HCT116 (cell line): Measurements from ENCODE around the gene LIMK2. TPM values are rescaled to one million over a fixed set of nuclear protein-coding genes. Genes with fewer than 3 reads are reported as not detected.

Experiments
- ATAC-seq: fragments of 200-7000 bp; cut with Tn5 transposase; 2 replicates; pipeline ENCODE4 v1.9.1; 2020; ENCODE audit warnings: mild to moderate bottlenecking, moderate library complexity
- BruUV-seq: library from RNA; stranded (reverse); fragments of 400-500 nt; replicated peaks from 2 replicates; lab custom pipeline; 2021; lab: Mats Ljungman, UMichigan
- CTCF ChIA-PET: fragments of 300-600 bp; sonication (Branson Sonifier 250); formaldehyde crosslinking; loops from one replicate; lab custom pipeline; 2021; ENCODE audit warnings: antibody characterized with exemption; lab: Charles Lee
- POLR2A ChIA-PET: fragments of 300-600, 350-600 bp; sonication (Branson Sonifier 250); formaldehyde crosslinking; loops from one replicate; lab custom pipeline; 2021; ENCODE audit warnings: antibody characterized with exemption; lab: Charles Lee
- RAD21 ChIA-PET, 2 experiments: fragments of 300-600 bp; sonication (Branson Sonifier 250); formaldehyde crosslinking; loops; one replicate each; lab custom pipeline; 2023; ENCODE audit warnings: low total read pairs in 2 of 2; ENCODE audit not compliant: uncharacterized antibody in 2 of 2, unreplicated experiment in 2 of 2, low non-redundant PET in 1 of 2; lab: Charles Lee
- DNase-seq: peaks from one replicate; pipeline ENCODE4 v3.0.0-alpha.2; 2010; ENCODE audit warnings: low read depth, low spot score
- H2AFZ ChIP-seq: fragments of 200-600 bp; shearing (Covaris generic), sonication (generic); 2 replicates; pipeline ENCODE4 v1.6.1; 2017; ENCODE audit warnings: low read depth, mixed run types, mixed read lengths, antibody characterized with exemption, low read length; ENCODE audit not compliant: poor library complexity, severe bottlenecking
- H3K27ac ChIP-seq: 2 replicates; pipeline ENCODE4 v1.5.1; 2012; ENCODE audit warnings: low read depth, low read length
- H3K27me3 ChIP-seq: fragments of 200-600 bp; sonication (generic); 2 replicates; pipeline ENCODE4 v1.6.1; 2016; ENCODE audit warnings: mixed run types, low read length, mixed read lengths; ENCODE audit not compliant: insufficient read depth
- H3K36me3 ChIP-seq, 2 experiments: fragments of 200-500 bp in 1 of 2; fragments of 200-600 bp in 1 of 2; sonication (Bioruptor generic) in 1 of 2; sonication (generic) in 1 of 2; 2 replicates each; pipeline versions ENCODE4 v1.5.1 to v1.6.1; 2014 to 2016; ENCODE audit warnings: low read length in 2 of 2, inconsistent platforms in 1 of 2, mixed read lengths in 1 of 2, mixed run types in 1 of 2; ENCODE audit not compliant: insufficient read depth in 2 of 2, control insufficient read depth in 1 of 2
- H3K4me1 ChIP-seq, 2 experiments: fragments of 200-600 bp in 1 of 2; sonication (generic) in 1 of 2; 2 replicates each; pipeline versions ENCODE4 v1.5.1 to v1.6.1; 2012 to 2017; ENCODE audit warnings: low read length in 2 of 2, inconsistent platforms in 1 of 2, mild to moderate bottlenecking in 1 of 2, mixed read lengths in 1 of 2, mixed run types in 1 of 2, moderate library complexity in 1 of 2; ENCODE audit not compliant: insufficient read depth in 2 of 2, control insufficient read depth in 1 of 2
- H3K4me2 ChIP-seq: fragments of 200-600 bp; sonication (generic); 2 replicates; pipeline ENCODE4 v1.6.1; 2017; ENCODE audit warnings: mixed run types, low read length, mixed read lengths
- H3K4me3 ChIP-seq, 2 experiments: fragments of 200-600 bp in 1 of 2; sonication (generic) in 1 of 2; replicated peaks in 1 of 2; 2 replicates each; pipeline ENCODE4 v1.5.1; 2011 to 2016; ENCODE audit warnings: low read length in 2 of 2, control low read depth in 1 of 2, low read depth in 1 of 2, mild to moderate bottlenecking in 1 of 2, mixed read lengths in 1 of 2, mixed run types in 1 of 2
- H3K79me2 ChIP-seq: fragments of 200-600 bp; sonication (generic); 2 replicates; pipeline ENCODE4 v1.6.1; 2017; ENCODE audit warnings: mild to moderate bottlenecking, mixed run types, low read length, moderate library complexity, mixed read lengths; ENCODE audit not compliant: insufficient read depth
- H3K9ac ChIP-seq: fragments of 200-600 bp; sonication (generic); 2 replicates; pipeline ENCODE4 v1.6.1; 2016; ENCODE audit warnings: low read length, mixed read lengths
- H3K9me2 ChIP-seq: fragments of 200-600 bp; sonication (generic), shearing (Covaris generic); 2 replicates; pipeline ENCODE4 v1.6.1; 2017; ENCODE audit warnings: mixed run types, mild to moderate bottlenecking, moderate library complexity; ENCODE audit not compliant: insufficient read depth
- H3K9me3 ChIP-seq, 2 experiments: fragments of 200-500 bp in 1 of 2; fragments of 200-600 bp in 1 of 2; sonication (Bioruptor generic) in 1 of 2; sonication (generic) in 1 of 2; 2 replicates each; pipeline ENCODE4 v1.6.1; 2014 to 2017; ENCODE audit warnings: low read length in 2 of 2, mixed read lengths in 2 of 2, inconsistent platforms in 1 of 2, low read depth in 1 of 2, mild to moderate bottlenecking in 1 of 2, mixed run types in 1 of 2, moderate library complexity in 1 of 2; ENCODE audit not compliant: control insufficient read depth in 1 of 2, insufficient read depth in 1 of 2
- H4K20me1 ChIP-seq: fragments of 200-600 bp; sonication (generic), shearing (Covaris generic); 2 replicates; pipeline ENCODE4 v1.6.1; 2017; ENCODE audit warnings: mixed run types, mild to moderate bottlenecking, moderate library complexity; ENCODE audit not compliant: insufficient read depth
- ATF3 ChIP-seq: IDR thresholded peaks from 2 replicates; pipeline ENCODE4 v1.6.1; 2012
- CBX3 ChIP-seq: IDR thresholded peaks from 2 replicates; pipeline ENCODE4 v1.6.1; 2012; ENCODE audit warnings: low read depth
- CEBPB ChIP-seq: IDR thresholded peaks from 2 replicates; pipeline ENCODE4 v1.6.1; 2012; ENCODE audit warnings: low read depth
- CTCF ChIP-seq, 3 experiments: fragments of 200-600 bp in 1 of 3; sonication (generic) in 1 of 3; IDR thresholded peaks in 2 of 3; conservative IDR thresholded peaks in 1 of 3; 2 replicates each; pipeline ENCODE4 v1.5.1; 2012 to 2017; ENCODE audit warnings: low read depth in 2 of 3, low read length in 2 of 3, antibody characterized with exemption in 1 of 3, borderline replicate concordance in 1 of 3, control low read depth in 1 of 3, mild to moderate bottlenecking in 1 of 3, mixed read lengths in 1 of 3, mixed run types in 1 of 3, moderate library complexity in 1 of 3; ENCODE audit not compliant: insufficient read depth in 1 of 3
- ELF1 ChIP-seq: IDR thresholded peaks from 2 replicates; pipeline ENCODE4 v1.6.1; 2012; ENCODE audit warnings: low read depth, borderline replicate concordance
- FOSL1 ChIP-seq: IDR thresholded peaks from 2 replicates; pipeline ENCODE4 v1.6.1; 2012; ENCODE audit warnings: low read depth
- JUND ChIP-seq: IDR thresholded peaks from 2 replicates; pipeline ENCODE4 v1.6.1; 2012
- MAX ChIP-seq: IDR thresholded peaks from 2 replicates; pipeline ENCODE4 v1.6.1; 2012
- POLR2A ChIP-seq: IDR thresholded peaks from 2 replicates; pipeline ENCODE4 v1.7.0; 2011; ENCODE audit warnings: borderline replicate concordance; ENCODE audit not compliant: insufficient read depth, insufficient read length; ENCODE audit errors: extremely low read depth
- POLR2AphosphoS5 ChIP-seq: IDR thresholded peaks from 2 replicates; pipeline ENCODE4 v1.6.1; 2011; ENCODE audit warnings: mild to moderate bottlenecking, low read depth, low read length, moderate library complexity
- RAD21 ChIP-seq: IDR thresholded peaks from 2 replicates; pipeline ENCODE4 v1.6.1; 2012; ENCODE audit warnings: low read depth, mild to moderate bottlenecking
- SIN3A ChIP-seq: IDR thresholded peaks from 2 replicates; pipeline ENCODE4 v1.6.1; 2012; ENCODE audit warnings: low read depth
- SP1 ChIP-seq: IDR thresholded peaks from 2 replicates; pipeline ENCODE4 v1.6.1; 2012; ENCODE audit warnings: low read depth
- YY1 ChIP-seq: IDR thresholded peaks from 2 replicates; pipeline ENCODE4 v1.6.1; 2011; ENCODE audit warnings: low read length, low read depth, moderate library complexity, mild to moderate bottlenecking; ENCODE audit not compliant: insufficient replicate concordance; ENCODE audit errors: extremely low read depth
- ZNF274 ChIP-seq: fragments of 200-500 bp; sonication (Bioruptor generic); IDR thresholded peaks from 2 replicates; pipeline ENCODE4 v1.6.1; 2014; ENCODE audit warnings: mild to moderate bottlenecking, low read depth, low read length, inconsistent platforms
- intact Hi-C: fragments of 100-400 bp; cut with micrococcal nuclease; formaldehyde crosslinking; loops from 2 replicates; pipeline ENCODE4 v1.10.0; 2022
- total RNA-seq: library from RNA; stranded (reverse); gene quantifications from one replicate; pipeline ENCODE4 v1.2.1, GENCODE V29; 2021; ENCODE audit not compliant: unreplicated experiment

LIMK2 gene
- total RNA-seq, 1 experiment from 2014 or later = 21.9 TPM

- DNase-seq = no peak
- no peaks in the 10 kb centered on the region for H3K9me2 ChIP-seq
- no peaks in the 10 kb centered on the region for H4K20me1 ChIP-seq
- no peaks in the 10 kb centered on the region for H3K4me1 ChIP-seq
- ATAC-seq = no peak
- H3K9me3 ChIP-seq = no peaks in the 10 kb centered on the region
- no peak overlapping the region for H2AFZ ChIP-seq
- H3K4me2 ChIP-seq = no peak overlapping the region
- H3K27ac ChIP-seq = no peak overlapping the region
- no peak overlapping the region for H3K4me3 ChIP-seq
- POLR2A ChIA-PET = no interaction called here
- BruUV-seq = no TSS peak
- CTCF ChIA-PET = interaction anchor here (3.1 to 4.0 kb wide), 2 partner anchors 21 to 166 kb away, joined by 13 to 32 read pairs; partner anchors contain the start of gene SELENOM
- TF ChIP-seq ATF3 (no peak), YY1 (no peak), RAD21 (no peak), MAX (no peak)
- intact Hi-C loops = loop anchor here (5.0 kb wide), 1 partner anchor 62 kb away; the partner anchor contains the start of gene LIMK2
- peaks cover 11% of the 10 kb centered on the region in 2 experiments; a peak in 3 of 4 replicates for H3K36me3 ChIP-seq
- no peak overlapping the region for H3K9ac ChIP-seq
- H3K27me3 ChIP-seq = no peaks in the 10 kb centered on the region
- RAD21 ChIA-PET = interaction anchor here (0.6 to 1.7 kb wide), 2 partner anchors 27 to 167 kb away, joined by 3 to 7 read pairs; partner anchors contain the start of gene SELENOM (in 1 of the 2)
- no peaks in the 10 kb centered on the region for H3K79me2 ChIP-seq
Measured at GRCh38 chr22:31274017-31274416, 61.9 kb downstream of the LIMK2 start.

GRCh38 chr22:31275018-31275417, 62.9 kb downstream of the LIMK2 start:
- Histone ChIP-seq H3K4me3 (no peak overlapping the region), H3K9me3 (no peaks in the 10 kb centered on the region), H3K9me2 (no peaks in the 10 kb centered on the region), H3K36me3 (peaks cover 9 to 11% of the 10 kb centered on the region in 2 experiments; a peak in 3 of 4 replicates)
- TF ChIP-seq YY1 (no peak), POLR2A (no peak), SP1 (no peak), FOSL1 (no peak), JUND (no peak), SIN3A (no peak), CEBPB (no peak), CTCF (IDR thresholded peaks at IDR 0.05 in 2 of 3, conservative IDR thresholded peaks at IDR 0.05 in 1 of 3; ENCODE audit: borderline replicate concordance in 1 of 3, insufficient read depth in 1 of 3, low read depth in 2 of 3, low read length in 2 of 3) (no peak), ATF3 (no peak), POLR2AphosphoS5 (no peak), ZNF274 (no peak), ELF1 (no peak), CBX3 (no peak)
- TF ChIP-seq, all 23 proteins: peak for 0
- no peaks in the 10 kb centered on the region for H4K20me1 ChIP-seq
- H3K4me2 ChIP-seq = no peak overlapping the region
- no peak for ATAC-seq
- POLR2A ChIA-PET = no interaction called here
- H3K27me3 ChIP-seq = no peaks in the 10 kb centered on the region
- DNase-seq = no peak
- no peaks in the 10 kb centered on the region for H3K79me2 ChIP-seq
- intact Hi-C loops = no loop called here
- RAD21 ChIA-PET = interaction anchor here in 1 of 2 experiments (0.6 kb wide), 1 partner anchor 28 kb away, joined by 3 read pairs; no protein-coding TSS in a partner anchor
- no peak overlapping the region for H2AFZ ChIP-seq
- H3K4me1 ChIP-seq = peaks cover 2 to 6% of the 10 kb centered on the region in 2 experiments; a peak in 3 of 4 replicates
- H3K9ac ChIP-seq = no peak overlapping the region
- no TSS peak for BruUV-seq
- H3K27ac ChIP-seq = no peak overlapping the region
- CTCF ChIA-PET = interaction anchor here (3.1 kb wide), 1 partner anchor 22 kb away, joined by 13 read pairs; no protein-coding TSS in a partner anchor
